ENCODE measurements around the gene LIPC.

LIPC gene

DNA sequence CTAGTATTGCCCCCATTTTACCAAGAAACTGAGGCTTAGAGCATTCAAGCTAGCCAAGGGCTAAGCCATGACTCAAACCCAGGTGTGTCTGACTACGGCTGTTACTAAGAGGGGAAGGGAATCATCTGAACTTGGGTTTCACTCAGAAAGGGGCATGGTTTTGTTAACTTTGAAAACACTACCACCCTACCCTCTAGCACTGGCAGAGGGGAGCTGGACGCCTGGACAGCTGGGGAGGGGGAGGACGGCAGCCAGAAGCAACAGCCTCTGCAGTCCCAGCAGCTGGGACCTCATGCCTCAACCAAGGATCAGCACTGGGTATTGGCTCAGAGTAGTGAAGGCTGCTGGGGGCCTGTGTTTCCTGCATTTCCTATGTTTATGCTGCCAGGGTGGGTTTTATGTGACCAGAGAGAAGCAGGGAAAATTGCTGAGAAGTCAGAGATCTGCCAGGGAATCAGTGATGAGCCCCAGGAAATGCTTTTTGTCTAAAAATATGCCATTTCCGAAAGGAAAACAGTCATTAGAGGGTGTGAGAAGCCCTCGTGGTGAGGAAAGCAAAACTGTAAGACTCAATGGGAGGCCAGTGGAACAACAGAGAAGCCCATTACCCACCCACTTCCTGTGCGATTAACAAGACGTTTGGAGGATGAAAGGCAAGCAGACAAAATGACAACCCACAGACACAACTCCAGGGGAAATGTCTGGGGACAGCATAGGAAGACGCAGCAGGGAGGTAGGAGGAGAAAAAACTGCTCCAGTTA lies 41.2 kb downstream of the LIPC start:
- DNase-seq: no peak
- Histone ChIP-seq H3K27me3 (ENCODE audit: insufficient read depth, low read depth, severe bottlenecking) (no peaks in the 10 kb centered on the region), H3K9me3 (ENCODE audit: severe bottlenecking) (no peaks in the 10 kb centered on the region), H3K4me3 (ENCODE audit: low read depth, low read length) (no peak overlapping the region), H3K36me3 (no peaks in the 10 kb centered on the region), H3K27ac (no peak overlapping the region)
- TF ChIP-seq, protein P1, sequence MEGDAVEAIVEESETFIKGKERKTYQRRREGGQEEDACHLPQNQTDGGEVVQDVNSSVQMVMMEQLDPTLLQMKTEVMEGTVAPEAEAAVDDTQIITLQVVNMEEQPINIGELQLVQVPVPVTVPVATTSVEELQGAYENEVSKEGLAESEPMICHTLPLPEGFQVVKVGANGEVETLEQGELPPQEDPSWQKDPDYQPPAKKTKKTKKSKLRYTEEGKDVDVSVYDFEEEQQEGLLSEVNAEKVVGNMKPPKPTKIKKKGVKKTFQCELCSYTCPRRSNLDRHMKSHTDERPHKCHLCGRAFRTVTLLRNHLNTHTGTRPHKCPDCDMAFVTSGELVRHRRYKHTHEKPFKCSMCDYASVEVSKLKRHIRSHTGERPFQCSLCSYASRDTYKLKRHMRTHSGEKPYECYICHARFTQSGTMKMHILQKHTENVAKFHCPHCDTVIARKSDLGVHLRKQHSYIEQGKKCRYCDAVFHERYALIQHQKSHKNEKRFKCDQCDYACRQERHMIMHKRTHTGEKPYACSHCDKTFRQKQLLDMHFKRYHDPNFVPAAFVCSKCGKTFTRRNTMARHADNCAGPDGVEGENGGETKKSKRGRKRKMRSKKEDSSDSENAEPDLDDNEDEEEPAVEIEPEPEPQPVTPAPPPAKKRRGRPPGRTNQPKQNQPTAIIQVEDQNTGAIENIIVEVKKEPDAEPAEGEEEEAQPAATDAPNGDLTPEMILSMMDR (IDR thresholded peaks at IDR 0.05; ENCODE audit: low read depth, low read length): no peak

DNA sequence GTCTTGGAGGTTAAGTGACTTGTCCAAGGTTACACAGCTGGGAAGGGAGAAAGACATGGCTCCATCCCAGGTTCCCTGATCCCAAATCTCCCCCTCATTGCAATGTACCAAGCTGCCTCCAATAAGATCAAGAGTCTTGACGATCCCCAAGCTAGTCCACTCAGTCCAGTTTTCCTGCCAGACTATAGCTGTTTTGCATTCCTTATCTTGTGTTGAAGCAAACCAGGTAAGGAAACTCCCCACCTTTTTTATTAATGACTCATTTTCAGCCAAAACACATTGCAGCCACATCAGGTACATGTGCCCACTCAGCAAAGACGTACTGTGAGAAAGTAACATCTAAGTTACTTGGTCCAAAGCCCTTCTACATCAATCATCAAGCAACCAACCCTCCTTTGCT lies 41.9 kb downstream of the LIPC start:
- no peak for DNase-seq
- Histone ChIP-seq H3K4me3 (ENCODE audit: low read depth, low read length) (no peak overlapping the region), H3K36me3 (no peaks in the 10 kb centered on the region), H3K27ac (no peak overlapping the region), H3K27me3 (ENCODE audit: insufficient read depth, low read depth, severe bottlenecking) (no peaks in the 10 kb centered on the region), H3K9me3 (ENCODE audit: severe bottlenecking) (no peaks in the 10 kb centered on the region)
- TF ChIP-seq, protein P1 (IDR thresholded peaks at IDR 0.05; ENCODE audit: low read depth, low read length): no peak

DNA sequence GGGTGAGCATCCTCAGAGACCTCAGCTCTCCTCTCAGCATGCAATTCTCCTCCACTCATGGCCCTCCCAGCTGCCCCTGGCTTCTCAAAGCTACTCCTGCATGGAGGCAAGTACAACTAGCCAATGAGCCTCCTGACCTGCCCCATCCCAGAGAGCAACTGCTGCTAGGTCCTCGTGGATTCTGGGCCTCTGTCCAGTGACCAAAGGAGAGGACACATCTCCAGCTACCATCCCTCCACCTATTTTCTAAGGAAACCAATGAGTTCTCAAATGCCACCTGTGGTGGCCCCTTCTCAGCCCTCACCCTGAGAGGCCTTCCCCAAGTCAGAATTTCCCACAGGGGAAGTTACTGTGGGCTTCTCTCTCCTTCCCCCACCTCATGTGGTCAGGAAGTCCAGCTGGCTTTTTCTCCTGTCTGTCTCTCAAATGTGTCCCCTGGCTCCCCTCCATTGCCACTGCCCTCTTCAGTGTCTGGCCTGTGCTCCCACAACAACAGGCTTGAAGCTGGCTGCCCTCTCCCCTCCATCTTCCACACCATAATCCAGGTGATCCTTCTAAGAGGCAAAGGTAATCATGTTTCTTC lies 43.0 kb downstream of the LIPC start:
- TF ChIP-seq, protein P1 (IDR thresholded peaks at IDR 0.05; ENCODE audit: low read depth, low read length): no peak
- DNase-seq: no peak
- H3K9me3 ChIP-seq (ENCODE audit: severe bottlenecking): no peaks in the 10 kb centered on the region

DNA sequence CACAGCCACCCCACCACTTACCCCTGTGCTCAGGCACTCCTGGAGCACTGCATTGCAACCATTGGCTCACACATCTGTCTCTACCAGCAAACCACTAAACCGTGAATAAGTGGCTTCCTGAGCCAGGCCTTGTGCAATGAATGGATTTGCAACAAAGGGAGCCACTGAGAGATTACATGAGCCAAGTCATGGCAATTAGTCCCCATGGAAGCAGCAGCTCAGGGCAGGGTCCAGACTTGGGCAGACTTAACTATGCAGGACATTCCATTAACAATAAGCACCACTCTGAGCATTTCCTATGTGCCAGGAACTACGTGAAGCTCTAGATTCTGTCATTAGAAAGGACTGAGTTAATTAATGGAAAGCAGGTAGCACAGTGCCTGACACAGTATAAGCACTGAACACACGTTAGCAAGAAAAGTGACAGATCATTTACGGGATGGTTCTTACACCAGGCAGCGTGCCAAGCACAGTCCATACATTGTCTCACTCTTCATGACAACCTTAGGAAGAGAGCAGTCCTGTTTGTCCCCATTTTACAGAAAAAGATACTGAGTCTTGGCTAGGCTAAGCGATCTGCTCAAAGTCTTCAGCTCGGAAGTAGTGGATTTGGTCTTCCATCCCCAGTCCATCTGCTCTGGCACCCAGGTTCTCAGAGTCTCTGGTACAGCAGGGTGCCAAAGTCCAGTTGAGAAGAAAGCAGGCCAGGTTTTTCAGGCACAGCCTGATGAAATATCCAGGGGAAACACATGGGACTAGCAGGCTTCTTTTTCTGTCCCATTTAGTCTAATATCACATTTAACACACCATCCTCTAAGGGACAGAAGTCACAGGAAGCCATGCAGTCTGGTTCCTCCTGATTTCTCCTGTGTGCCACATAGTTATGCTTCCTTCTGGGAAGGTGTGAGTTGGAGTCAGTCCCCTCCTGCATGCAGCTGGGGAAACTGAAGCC lies 44.1 kb downstream of the LIPC start:
- H3K36me3 ChIP-seq: no peaks in the 10 kb centered on the region
- no peaks in the 10 kb centered on the region for H3K27me3 ChIP-seq (ENCODE audit: insufficient read depth, low read depth, severe bottlenecking)
- no peaks in the 10 kb centered on the region for H3K9me3 ChIP-seq (ENCODE audit: severe bottlenecking)
- peak; percentile 18 for DNase-seq
- H3K4me3 ChIP-seq (ENCODE audit: low read depth, low read length): no peak overlapping the region
- H3K27ac ChIP-seq: no peak overlapping the region
- TF ChIP-seq, protein P1 (IDR thresholded peaks at IDR 0.05; ENCODE audit: low read depth, low read length): no peak

More for the DNA sequence above, 43.0 kb downstream of the LIPC start:
- H3K4me3 ChIP-seq (ENCODE audit: low read depth, low read length): no peak overlapping the region
- H3K27ac ChIP-seq: no peak overlapping the region
- no peaks in the 10 kb centered on the region for H3K27me3 ChIP-seq (ENCODE audit: insufficient read depth, low read depth, severe bottlenecking)
- H3K36me3 ChIP-seq: no peaks in the 10 kb centered on the region

DNA sequence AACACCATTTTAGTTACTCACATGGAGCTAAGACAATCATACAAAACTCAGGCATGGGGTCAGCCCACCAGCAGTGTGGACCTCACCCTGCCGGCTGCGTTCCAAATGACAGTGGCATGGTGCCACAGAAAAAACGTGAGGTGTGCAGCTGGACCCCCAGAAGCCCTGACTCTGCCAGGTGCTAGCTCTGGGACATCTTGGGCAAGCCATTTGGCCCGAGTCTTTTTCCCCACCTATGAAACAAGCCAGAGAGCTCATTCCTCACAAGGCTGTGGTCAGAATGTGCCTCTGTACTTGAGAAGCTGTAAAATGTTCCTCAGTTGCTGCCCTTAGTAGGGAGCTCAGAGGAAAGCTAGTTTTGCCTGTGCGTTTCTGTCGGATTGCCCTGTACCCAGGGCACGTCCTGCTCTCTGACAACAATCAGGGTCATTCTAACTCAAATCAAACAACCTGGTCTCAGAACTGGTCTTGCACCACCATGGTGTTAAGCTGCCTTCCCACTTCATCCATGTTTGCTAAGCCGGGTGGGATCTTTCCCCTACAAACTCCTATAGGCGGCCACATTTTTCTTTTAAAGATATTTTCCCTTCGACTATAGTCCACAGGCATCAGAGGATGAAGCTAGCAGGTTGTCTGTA lies 44.9 kb downstream of the LIPC start:
- no peak for DNase-seq
- Histone ChIP-seq H3K27me3 (ENCODE audit: insufficient read depth, low read depth, severe bottlenecking) (no peaks in the 10 kb centered on the region), H3K27ac (no peak overlapping the region), H3K9me3 (ENCODE audit: severe bottlenecking) (no peaks in the 10 kb centered on the region), H3K36me3 (no peaks in the 10 kb centered on the region), H3K4me3 (ENCODE audit: low read depth, low read length) (no peak overlapping the region)
- TF ChIP-seq, protein P1 (IDR thresholded peaks at IDR 0.05; ENCODE audit: low read depth, low read length): no peak

All from WERI-Rb-1 (cell line).